ENCODE results near the gene HTT. TPM values are rescaled to one million over a fixed set of nuclear protein-coding genes. Genes with fewer than 3 reads are reported as not detected.

HTT gene
- total RNA-seq, 1 experiment from 2014 or later, result 85.4 TPM

- TF ChIP-seq ZNF263 (CRISPR knock-in tag; IDR thresholded peaks at IDR 0.05; ENCODE audit: low read depth), result no peak
- TF ChIP-seq FOXP4 (CRISPR knock-in tag; IDR thresholded peaks at IDR 0.05), result no peak
- TF ChIP-seq HMGA2 (CRISPR knock-in tag; IDR thresholded peaks at IDR 0.05), result no peak
- no peak for TF ChIP-seq USF1 (CRISPR knock-in tag; IDR thresholded peaks at IDR 0.05)
- no peak for TF ChIP-seq PREB (CRISPR knock-in tag; IDR thresholded peaks at IDR 0.05; ENCODE audit: borderline replicate concordance)
Observed at GRCh38 chr4:3209551-3210325, 135.3 kb downstream of the HTT start (continued).

GRCh38 chr4:3210467-3210866, 136.0 kb downstream of the HTT start:
- ATAC-seq (no peak), DNase-seq (ENCODE audit: low spot score) (no peak)
- TF ChIP-seq ATF6 (CRISPR knock-in tag; IDR thresholded peaks at IDR 0.05) (no peak), ERG (CRISPR knock-in tag; IDR thresholded peaks at IDR 0.05) (no peak), ETV6 (CRISPR knock-in tag; IDR thresholded peaks at IDR 0.05) (no peak), USF1 (CRISPR knock-in tag; IDR thresholded peaks at IDR 0.05) (no peak)
- ChIA-PET POLR2A (no interaction called here), CTCF (no interaction called here)
- H3K27ac Mint-ChIP-seq, result no peak overlapping the region
- H3K9me3 Mint-ChIP-seq, result no peaks in the 10 kb centered on the region
- H3K4me1 Mint-ChIP-seq, result no peaks in the 10 kb centered on the region
- no peak overlapping the region for H3K4me3 Mint-ChIP-seq
- peaks cover 77% of the 10 kb centered on the region for H3K36me3 Mint-ChIP-seq
- H3K27me3 Mint-ChIP-seq (ENCODE audit: low read depth), result no peaks in the 10 kb centered on the region

GRCh38 chr4:3211866-3212265, 137.4 kb downstream of the HTT start:
- ATAC-seq, result no peak
- POLR2A ChIA-PET, result no interaction called here
- CTCF ChIA-PET, result interaction anchor here (1.0 kb wide), 1 partner anchor 107 kb away, joined by 3 read pairs; no protein-coding TSS in a partner anchor
- TF ChIP-seq PRRX2 (CRISPR knock-in tag; IDR thresholded peaks at IDR 0.05), result no peak
- no peak for TF ChIP-seq HMGA2 (CRISPR knock-in tag; IDR thresholded peaks at IDR 0.05)
- no peak for TF ChIP-seq ZNF263 (CRISPR knock-in tag; IDR thresholded peaks at IDR 0.05; ENCODE audit: low read depth)
- TF ChIP-seq SMAD4 (CRISPR knock-in tag; IDR thresholded peaks at IDR 0.05), result no peak
- TF ChIP-seq E2F5 (CRISPR knock-in tag; IDR thresholded peaks at IDR 0.05), result no peak
- TF ChIP-seq ZNF219 (CRISPR knock-in tag; IDR thresholded peaks at IDR 0.05; ENCODE audit: borderline replicate concordance), result no peak
- no peak for TF ChIP-seq KAT7 (CRISPR knock-in tag; IDR thresholded peaks at IDR 0.05; ENCODE audit: borderline replicate concordance)
- no peak for TF ChIP-seq OVOL2 (CRISPR knock-in tag; IDR thresholded peaks at IDR 0.05; ENCODE audit: borderline replicate concordance)
- no peak for TF ChIP-seq AR (CRISPR knock-in tag; IDR thresholded peaks at IDR 0.05)
- no peak for TF ChIP-seq USF1 (CRISPR knock-in tag; IDR thresholded peaks at IDR 0.05)
- no peak for TF ChIP-seq E2F4 (CRISPR knock-in tag; IDR thresholded peaks at IDR 0.05; ENCODE audit: borderline replicate concordance, low read depth)
- TF ChIP-seq TEAD4 (CRISPR knock-in tag; IDR thresholded peaks at IDR 0.05), result no peak

More at GRCh38 chr4:3211866-3212265, 137.4 kb downstream of the HTT start:
- H3K27ac Mint-ChIP-seq, result no peak overlapping the region
- no peaks in the 10 kb centered on the region for H3K9me3 Mint-ChIP-seq
- no peaks in the 10 kb centered on the region for H3K4me1 Mint-ChIP-seq
- peaks cover 80% of the 10 kb centered on the region for H3K36me3 Mint-ChIP-seq
- no peak for DNase-seq (ENCODE audit: low spot score)
- H3K4me3 Mint-ChIP-seq, result no peak overlapping the region
- H3K27me3 Mint-ChIP-seq (ENCODE audit: low read depth), result no peaks in the 10 kb centered on the region

All from WTC11 (cell line).